ENCODE data around the gene GSDMA. TPM values are rescaled to one million over a fixed set of nuclear protein-coding genes. Genes with fewer than 3 reads are reported as not detected.

Gene GSDMA
- total and polyA plus RNA-seq, 10 of the 15 experiments (the other 5 are each of a cell fraction or from before 2014, with no cell fraction given): 0.04 to 0.11 TPM; not detected in 8

GRCh38 chr17:39994448-39994847 lies 31.6 kb downstream of the GSDMA start:
- H3K27ac ChIP-seq (ENCODE audit: control insufficient read depth, insufficient read depth): no peak overlapping the region
- DNase-seq (ENCODE audit: low read depth, low spot score) (no peak), FAIRE-seq (no peak), ATAC-seq (no peak)
- H3K4me2 ChIP-seq (ENCODE audit: control insufficient read depth, insufficient read depth): no peak overlapping the region
- TF ChIP-seq NRF1 (conservative IDR thresholded peaks at IDR 0.05; ENCODE audit: low read depth, low read length): no peak
- TF ChIP-seq ZNF274 (IDR thresholded peaks at IDR 0.05; ENCODE audit: insufficient read depth, insufficient read length): no peak
- TF ChIP-seq, protein P1, sequence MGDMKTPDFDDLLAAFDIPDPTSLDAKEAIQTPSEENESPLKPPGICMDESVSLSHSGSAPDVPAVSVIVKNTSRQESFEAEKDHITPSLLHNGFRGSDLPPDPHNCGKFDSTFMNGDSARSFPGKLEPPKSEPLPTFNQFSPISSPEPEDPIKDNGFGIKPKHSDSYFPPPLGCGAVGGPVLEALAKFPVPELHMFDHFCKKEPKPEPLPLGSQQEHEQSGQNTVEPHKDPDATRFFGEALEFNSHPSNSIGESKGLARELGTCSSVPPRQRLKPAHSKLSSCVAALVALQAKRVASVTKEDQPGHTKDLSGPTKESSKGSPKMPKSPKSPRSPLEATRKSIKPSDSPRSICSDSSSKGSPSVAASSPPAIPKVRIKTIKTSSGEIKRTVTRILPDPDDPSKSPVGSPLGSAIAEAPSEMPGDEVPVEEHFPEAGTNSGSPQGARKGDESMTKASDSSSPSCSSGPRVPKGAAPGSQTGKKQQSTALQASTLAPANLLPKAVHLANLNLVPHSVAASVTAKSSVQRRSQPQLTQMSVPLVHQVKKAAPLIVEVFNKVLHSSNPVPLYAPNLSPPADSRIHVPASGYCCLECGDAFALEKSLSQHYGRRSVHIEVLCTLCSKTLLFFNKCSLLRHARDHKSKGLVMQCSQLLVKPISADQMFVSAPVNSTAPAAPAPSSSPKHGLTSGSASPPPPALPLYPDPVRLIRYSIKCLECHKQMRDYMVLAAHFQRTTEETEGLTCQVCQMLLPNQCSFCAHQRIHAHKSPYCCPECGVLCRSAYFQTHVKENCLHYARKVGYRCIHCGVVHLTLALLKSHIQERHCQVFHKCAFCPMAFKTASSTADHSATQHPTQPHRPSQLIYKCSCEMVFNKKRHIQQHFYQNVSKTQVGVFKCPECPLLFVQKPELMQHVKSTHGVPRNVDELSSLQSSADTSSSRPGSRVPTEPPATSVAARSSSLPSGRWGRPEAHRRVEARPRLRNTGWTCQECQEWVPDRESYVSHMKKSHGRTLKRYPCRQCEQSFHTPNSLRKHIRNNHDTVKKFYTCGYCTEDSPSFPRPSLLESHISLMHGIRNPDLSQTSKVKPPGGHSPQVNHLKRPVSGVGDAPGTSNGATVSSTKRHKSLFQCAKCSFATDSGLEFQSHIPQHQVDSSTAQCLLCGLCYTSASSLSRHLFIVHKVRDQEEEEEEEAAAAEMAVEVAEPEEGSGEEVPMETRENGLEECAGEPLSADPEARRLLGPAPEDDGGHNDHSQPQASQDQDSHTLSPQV (IDR thresholded peaks at IDR 0.05): no peak
- TF ChIP-seq PKNOX1 (IDR thresholded peaks at IDR 0.05): no peak
- TF ChIP-seq, protein P2, sequence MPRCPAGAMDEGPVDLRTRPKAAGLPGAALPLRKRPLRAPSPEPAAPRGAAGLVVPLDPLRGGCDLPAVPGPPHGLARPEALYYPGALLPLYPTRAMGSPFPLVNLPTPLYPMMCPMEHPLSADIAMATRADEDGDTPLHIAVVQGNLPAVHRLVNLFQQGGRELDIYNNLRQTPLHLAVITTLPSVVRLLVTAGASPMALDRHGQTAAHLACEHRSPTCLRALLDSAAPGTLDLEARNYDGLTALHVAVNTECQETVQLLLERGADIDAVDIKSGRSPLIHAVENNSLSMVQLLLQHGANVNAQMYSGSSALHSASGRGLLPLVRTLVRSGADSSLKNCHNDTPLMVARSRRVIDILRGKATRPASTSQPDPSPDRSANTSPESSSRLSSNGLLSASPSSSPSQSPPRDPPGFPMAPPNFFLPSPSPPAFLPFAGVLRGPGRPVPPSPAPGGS (IDR thresholded peaks at IDR 0.05; ENCODE audit: borderline replicate concordance, insufficient read depth, low read depth, low read length, poor library complexity, severe bottlenecking): no peak
- no peak for TF ChIP-seq ASH2L (IDR thresholded peaks at IDR 0.05; ENCODE audit: borderline replicate concordance, low read depth)
- TF ChIP-seq TCF7 (IDR thresholded peaks at IDR 0.05; ENCODE audit: borderline replicate concordance): no peak
- TF ChIP-seq STAT1 (conservative IDR thresholded peaks at IDR 0.05): no peak
- no peak for TF ChIP-seq ZBED1 (IDR thresholded peaks at IDR 0.05; ENCODE audit: borderline replicate concordance)
- TF ChIP-seq ZSCAN29 (IDR thresholded peaks at IDR 0.05): no peak
- no peak for TF ChIP-seq GABPA (IDR thresholded peaks at IDR 0.05; ENCODE audit: low read depth)
- TF ChIP-seq WRNIP1 (IDR thresholded peaks at IDR 0.05; ENCODE audit: borderline replicate concordance, low read depth, low read length): no peak
- no peak for TF ChIP-seq SP1 (IDR thresholded peaks at IDR 0.05; ENCODE audit: low read depth, low read length)
- TF ChIP-seq ZNF207 (IDR thresholded peaks at IDR 0.05; ENCODE audit: borderline replicate concordance): no peak
- no peak for TF ChIP-seq ELK1 (IDR thresholded peaks at IDR 0.05; ENCODE audit: low read depth, low read length)
- TF ChIP-seq SPI1 (IDR thresholded peaks at IDR 0.05; ENCODE audit: borderline replicate concordance, insufficient read depth, low read depth, low read length): no peak
- H3K9ac ChIP-seq (ENCODE audit: control insufficient read depth, insufficient read depth, low read length): no peak overlapping the region
- no peak overlapping the region for H3K4me3 ChIP-seq
- H3K9me3 ChIP-seq (replicated peaks; ENCODE audit: control insufficient read depth, insufficient read depth, low read length): no peaks in the 10 kb centered on the region
- no peaks in the 10 kb centered on the region for H3K79me2 ChIP-seq (ENCODE audit: control insufficient read depth, insufficient read depth, low read length)
- no TSS peak for BruUV-seq (replicated peaks)
- no peaks in the 10 kb centered on the region for H3K4me1 ChIP-seq (ENCODE audit: control insufficient read depth, insufficient read depth, low read length)
- 94% methylated on average over 11 of the region's 11 CpGs for WGBS (ENCODE audit: insufficient coverage, insufficient replicate concordance, low lambda C conversion rate, missing lambda C conversion rate)
- intact Hi-C loops (cut with micrococcal nuclease; ENCODE audit: unreplicated experiment) (no loop called here), in situ Hi-C loops (cut with MboI) (no loop called here)
- ChIA-PET RAD21 (ENCODE audit: unreplicated experiment) (no interaction called here), POLR2A (no interaction called here), SMC1A (ENCODE audit: uncharacterized antibody, unreplicated experiment) (no interaction called here), CTCF (no interaction called here)
- H3K27me3 ChIP-seq (replicated peaks in 1 of 2; ENCODE audit: control insufficient read depth in 2 of 2, insufficient read depth in 2 of 2, low read length in 1 of 2): no peaks in the 10 kb centered on the region
- H4K20me1 ChIP-seq (ENCODE audit: control insufficient read depth, insufficient read depth): no peaks in the 10 kb centered on the region
- no peak overlapping the region for H2AFZ ChIP-seq (ENCODE audit: control insufficient read depth, low read depth, low read length)
- peaks cover 39 to 52% of the 10 kb centered on the region in 2 experiments for H3K36me3 ChIP-seq (ENCODE audit: control insufficient read depth in 2 of 2, insufficient read depth in 2 of 2, low read length in 1 of 2)

Data from GM12878 (cell line).